Adrenal gland (tissue), 12 donors: ENCODE results near the gene CCNL1. TPM values are rescaled to one million over a fixed set of nuclear protein-coding genes. Genes with fewer than 3 reads are reported as not detected.

Experiments
- DNase-seq, 7 donors: peaks; one replicate each; pipeline ENCODE4 v3.0.0-alpha.2; 2019 to 2020
- H3K27ac ChIP-seq, 5 donors: fragments of 200-600 bp; sonication (generic) in 4 of 5; 1 replicate in 3 of 5; 2 replicates in 2 of 5; pipeline versions ENCODE4 v1.5.1 to v1.8.0; 2016 to 2020; ENCODE audit warnings: mild to moderate bottlenecking in 1 of 5
- H3K27me3 ChIP-seq: fragments of 200-600 bp; 2 replicates; pipeline ENCODE4 v1.8.0; 2021
- H3K36me3 ChIP-seq, 2 donors: fragments of 200-600 bp; replicated peaks in 1 of 2; 1 replicate in 1 of 2; 2 replicates in 1 of 2; pipeline versions ENCODE4 v1.5.1 to v1.8.0; 2018 to 2022
- H3K4me1 ChIP-seq, 2 donors: fragments of 200-600 bp; replicated peaks in 1 of 2; 1 replicate in 1 of 2; 2 replicates in 1 of 2; pipeline versions ENCODE4 v1.5.1 to v1.8.0; 2018 to 2021
- H3K4me3 ChIP-seq, 4 donors: fragments of 200-600 bp; sonication (generic) in 3 of 4; one replicate each; pipeline ENCODE4 v1.5.1; 2016 to 2018
- H3K9me3 ChIP-seq, 3 donors: fragments of 200-600 bp; sonication (generic) in 1 of 3; replicated peaks in 1 of 3; 1 replicate in 2 of 3; 2 replicates in 1 of 3; pipeline versions ENCODE4 v1.5.1 to v1.8.0; 2016 to 2021
- POLR2A ChIP-seq, 2 donors: fragments of 450-650 bp; IDR thresholded peaks; one replicate each; pipeline ENCODE4 v1.6.1; 2017; ENCODE audit warnings: antibody characterized with exemption in 2 of 2, mild to moderate bottlenecking in 2 of 2, moderate library complexity in 1 of 2
- WGBS, 4 donors: extraction: QIAGEN DNeasy Blood & Tissue Kit in 2 of 4; methylation state at CpG; one replicate each; pipeline versions ENCODE4 v1.1.5 to v1.1.7; 2013 to 2017; 5-methylcytosine and 5-hydroxymethylcytosine counted together
- intact Hi-C, 2 donors: fragments of 100-400 bp; cut with DNase I; formaldehyde crosslinking; loops; one replicate each; pipeline versions ENCODE4 v1.14.1 to v1.15.0; 2022 to 2023
- polyA plus RNA-seq, 3 donors: library from polyadenylated mRNA; stranded (reverse); fragments of 200-250 nt in 2 of 3; fragments of 350-450 nt in 1 of 3; fragmentation: Illumina TruSeq in 1 of 3; extraction: RNeasy Lipid Tissue Mini Kit (QIAGEN cat#74804) in 1 of 3; gene quantifications; one replicate each; pipeline ENCODE4 v1.2.3, GENCODE V29; 2013 to 2014
- total RNA-seq, 9 donors: library from RNA; depleted of rRNA in 4 of 9; stranded (reverse); fragments of >200 nt in 4 of 9; fragments of 120-200 nt in 1 of 9; fragmentation: NEBNext Ultra II Directional in 1 of 9; extraction: Animal tissue kit (Norgen Biotek cat#: 25700) in 1 of 9; gene quantifications; one replicate each; pipeline versions ENCODE4 v1.1.0 to v1.2.4, GENCODE V29; 2013 to 2023
- TF ChIP-seq, protein P1 (sequence below), 6 experiments: fragments of 450-650 bp in 4 of 6; fragments of 200-600 bp in 2 of 6; sonication (generic) in 1 of 6; IDR thresholded peaks; 1 replicate in 5 of 6; 2 replicates in 1 of 6; pipeline versions ENCODE4 v1.5.1 to v1.8.0; 2016 to 2021; ENCODE audit warnings: antibody characterized with exemption in 6 of 6, mild to moderate bottlenecking in 2 of 6, moderate library complexity in 1 of 6
- donor health status: healthy with polysubstance abuse.
- donor health status: Bipolar disorder and iron deficiency.
- donor health status: DM: yes; HTN: yes; CAD: no.
- donor health status: DM: no; HTN: no; CAD: no.
- donor health status: DM: no; HTN: no; CAD: no.
- donor health status: DM: yes; HTN: yes; CAD: no.

Gene CCNL1
- total and polyA plus RNA-seq, 12 donors: 50.1 to 223 (median 105) TPM

DNA sequence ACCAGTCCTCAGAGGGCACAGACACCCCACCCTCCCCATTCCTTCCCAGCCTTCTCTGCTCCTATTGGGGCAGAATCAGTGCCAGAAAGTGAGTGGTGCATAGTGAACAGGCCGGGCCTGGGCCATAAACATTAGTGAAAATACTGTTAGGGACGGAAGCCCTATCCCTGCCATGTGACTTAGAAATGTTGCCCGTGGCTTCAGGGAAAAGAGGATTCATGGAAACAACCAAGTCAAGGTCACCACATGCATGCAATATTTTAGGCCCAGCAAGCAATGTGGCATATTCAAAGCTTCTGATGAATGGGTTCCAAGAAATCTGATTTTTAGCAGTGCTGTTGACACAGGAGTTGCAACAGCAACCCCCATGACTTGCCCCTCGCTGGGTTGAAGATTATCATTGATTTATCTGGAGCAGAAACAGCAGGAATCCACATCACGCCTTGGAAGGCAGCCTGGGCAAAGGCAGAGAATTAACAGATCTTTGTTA lies 52.3 kb downstream of the CCNL1 start:
- Histone ChIP-seq H3K4me3 (no peak overlapping the region), H3K4me1 (peaks cover 0 to 10% of the 10 kb centered on the region in 2 donors), H3K27me3 (no peaks in the 10 kb centered on the region), H3K36me3 (no peaks in the 10 kb centered on the region), H3K9me3 (no peaks in the 10 kb centered on the region), H3K27ac (peak overlapping the region in 2 of 5 donors; percentile 68 to 69)
- peak in 6 of 7 donors; percentile 44 to 79 (median 59) for DNase-seq
- TF ChIP-seq, protein P1, sequence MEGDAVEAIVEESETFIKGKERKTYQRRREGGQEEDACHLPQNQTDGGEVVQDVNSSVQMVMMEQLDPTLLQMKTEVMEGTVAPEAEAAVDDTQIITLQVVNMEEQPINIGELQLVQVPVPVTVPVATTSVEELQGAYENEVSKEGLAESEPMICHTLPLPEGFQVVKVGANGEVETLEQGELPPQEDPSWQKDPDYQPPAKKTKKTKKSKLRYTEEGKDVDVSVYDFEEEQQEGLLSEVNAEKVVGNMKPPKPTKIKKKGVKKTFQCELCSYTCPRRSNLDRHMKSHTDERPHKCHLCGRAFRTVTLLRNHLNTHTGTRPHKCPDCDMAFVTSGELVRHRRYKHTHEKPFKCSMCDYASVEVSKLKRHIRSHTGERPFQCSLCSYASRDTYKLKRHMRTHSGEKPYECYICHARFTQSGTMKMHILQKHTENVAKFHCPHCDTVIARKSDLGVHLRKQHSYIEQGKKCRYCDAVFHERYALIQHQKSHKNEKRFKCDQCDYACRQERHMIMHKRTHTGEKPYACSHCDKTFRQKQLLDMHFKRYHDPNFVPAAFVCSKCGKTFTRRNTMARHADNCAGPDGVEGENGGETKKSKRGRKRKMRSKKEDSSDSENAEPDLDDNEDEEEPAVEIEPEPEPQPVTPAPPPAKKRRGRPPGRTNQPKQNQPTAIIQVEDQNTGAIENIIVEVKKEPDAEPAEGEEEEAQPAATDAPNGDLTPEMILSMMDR (IDR thresholded peaks at IDR 0.05): no peak
- TF ChIP-seq POLR2A (IDR thresholded peaks at IDR 0.05): no peak
- WGBS, 4 donors: 38 to 52% (median 45%) methylated on average over 5 of the region's 5 CpGs
- intact Hi-C loops: no loop called here

DNA sequence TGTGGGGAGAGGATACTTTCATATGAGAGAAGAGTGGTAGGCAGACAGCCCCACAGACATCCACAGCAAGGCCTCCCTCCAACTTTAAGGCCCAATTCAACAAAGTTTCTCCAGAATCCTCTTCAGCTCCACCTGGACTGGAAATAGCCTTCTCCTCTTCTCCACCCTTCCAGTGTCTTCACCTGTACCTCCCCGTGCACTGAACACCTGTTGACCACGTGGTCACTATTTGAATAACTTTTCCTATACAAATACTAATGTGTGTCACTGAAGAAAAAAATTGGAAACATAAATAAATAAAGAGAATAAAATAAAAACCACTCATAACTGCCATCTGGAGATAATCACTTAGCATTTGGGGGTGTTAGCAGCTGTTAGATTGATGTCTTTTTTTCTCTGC lies 52.9 kb downstream of the CCNL1 start:
- WGBS, 4 donors: 78 to 87% (median 84%) methylated on average over 2 of the region's 2 CpGs
- no peak overlapping the region for H3K4me3 ChIP-seq

DNA sequence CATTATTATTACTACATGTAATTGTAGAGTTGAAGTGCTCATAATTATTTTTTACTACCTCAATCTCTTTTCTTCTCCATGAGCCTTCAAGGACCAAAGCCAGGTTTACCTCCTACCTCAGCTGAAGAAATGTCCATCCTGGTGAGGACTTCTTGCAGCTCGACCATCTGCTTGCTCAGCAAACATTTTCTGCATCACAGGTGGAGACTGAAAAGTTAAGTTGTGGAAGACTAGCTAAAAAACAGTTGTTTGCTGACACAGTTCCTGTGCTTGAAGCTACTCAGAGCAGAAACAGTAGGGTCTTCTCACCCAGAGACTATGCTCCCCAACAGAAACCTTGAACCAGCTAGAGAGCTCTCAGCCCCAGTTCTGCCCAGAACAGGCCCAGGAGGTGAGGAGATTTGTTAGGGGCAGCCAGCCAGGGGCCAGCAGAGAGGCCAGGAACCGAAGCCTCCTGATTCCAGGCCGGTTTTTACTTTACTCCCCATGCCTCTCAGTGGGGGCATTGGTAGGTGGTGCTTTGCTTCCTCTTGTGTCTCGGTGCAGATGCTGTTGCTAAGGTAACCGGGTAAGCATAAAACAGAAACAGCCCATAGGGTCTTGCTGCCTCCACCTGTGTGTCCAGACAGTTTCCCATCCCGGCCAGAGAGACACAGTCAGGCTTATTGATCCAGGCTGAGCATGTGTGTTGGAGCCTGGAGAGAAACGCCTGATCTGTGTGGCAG lies 54.9 kb downstream of the CCNL1 start:
- TF ChIP-seq, protein P1 (IDR thresholded peaks at IDR 0.05): no peak
- TF ChIP-seq POLR2A (IDR thresholded peaks at IDR 0.05): no peak
- Histone ChIP-seq H3K4me1 (peaks cover 0 to 10% of the 10 kb centered on the region in 2 donors), H3K4me3 (no peak overlapping the region), H3K36me3 (no peaks in the 10 kb centered on the region), H3K27ac (peak overlapping the region in 2 of 5 donors; percentile 28 to 64), H3K27me3 (no peaks in the 10 kb centered on the region), H3K9me3 (no peaks in the 10 kb centered on the region)
- whole genome bisulfite sequencing, 4 donors: 68 to 89% (median 74%) methylated on average over 5 to 7 of the region's 7 CpGs
- intact Hi-C loops: no loop called here
- DNase-seq: no peak

More for the DNA sequence above, 52.9 kb downstream of the CCNL1 start:
- Histone ChIP-seq H3K27me3 (no peaks in the 10 kb centered on the region), H3K36me3 (no peaks in the 10 kb centered on the region), H3K9me3 (no peaks in the 10 kb centered on the region), H3K4me1 (peaks cover 0 to 10% of the 10 kb centered on the region in 2 donors), H3K27ac (peak overlapping the region in 2 of 5 donors; percentile 68 to 69)
- no peak for DNase-seq
- TF ChIP-seq POLR2A (IDR thresholded peaks at IDR 0.05): no peak
- TF ChIP-seq, protein P1 (IDR thresholded peaks at IDR 0.05): no peak
- intact Hi-C loops: no loop called here

DNA sequence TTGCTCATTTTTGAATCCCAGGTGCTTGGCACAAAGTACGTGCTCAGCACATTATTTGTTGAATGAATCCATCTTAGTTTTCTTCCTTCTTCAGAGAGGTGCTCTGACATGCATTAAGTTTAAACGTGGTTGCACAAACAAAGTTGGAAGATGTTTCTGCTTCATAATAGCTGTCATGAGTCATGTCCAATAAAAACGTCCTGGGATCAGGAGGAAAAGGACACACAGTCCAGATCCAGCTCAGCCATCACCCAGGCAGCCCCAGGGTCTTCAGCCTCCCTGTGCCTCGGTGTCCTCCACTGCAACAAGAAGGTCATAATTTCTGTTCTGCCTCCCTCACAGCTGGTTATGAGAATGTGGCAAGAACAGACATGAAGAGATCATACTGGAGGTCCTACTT lies 55.4 kb downstream of the CCNL1 start:
- WGBS, 4 donors: 40 to 50% (median 47%) methylated on average over 4 of the region's 4 CpGs

More for the DNA sequence above, 55.4 kb downstream of the CCNL1 start:
- TF ChIP-seq, protein P1 (IDR thresholded peaks at IDR 0.05): no peak
- no peak for TF ChIP-seq POLR2A (IDR thresholded peaks at IDR 0.05)
- Histone ChIP-seq H3K27ac (peak overlapping the region in 2 of 5 donors; percentile 28 to 64), H3K27me3 (no peaks in the 10 kb centered on the region), H3K36me3 (no peaks in the 10 kb centered on the region), H3K4me3 (no peak overlapping the region), H3K4me1 (peaks cover 0 to 10% of the 10 kb centered on the region in 2 donors), H3K9me3 (no peaks in the 10 kb centered on the region)
- DNase-seq: peak in 1 of 7 donors; percentile 36
- intact Hi-C loops: no loop called here
